Trophoblast cell (in vitro differentiated cells and primary cell): ENCODE results near the gene RBM18.

Experiments used
- DNase-seq, 2 donors: peaks; one replicate each; pipeline ENCODE4 v3.0.0-alpha.2; 2016
- H2AFZ ChIP-seq: 2 replicates; pipeline ENCODE4 v1.6.1; 2013; ENCODE audit warnings: low read length, moderate library complexity, mild to moderate bottlenecking; ENCODE audit not compliant: insufficient read depth, poor library complexity
- H2AK5ac ChIP-seq: 2 replicates; pipeline ENCODE4 v1.6.1; 2013; ENCODE audit warnings: mild to moderate bottlenecking, low read length
- H2BK120ac ChIP-seq: 2 replicates; pipeline ENCODE4 v1.6.1; 2013; ENCODE audit warnings: low read length, mild to moderate bottlenecking, moderate library complexity; ENCODE audit not compliant: insufficient read depth, poor library complexity
- H2BK12ac ChIP-seq: 2 replicates; pipeline ENCODE4 v1.6.1; 2013; ENCODE audit warnings: mild to moderate bottlenecking, low read length, moderate library complexity
- H2BK5ac ChIP-seq: 2 replicates; pipeline ENCODE4 v1.6.1; 2013; ENCODE audit warnings: low read length, low read depth, moderate library complexity, mild to moderate bottlenecking; ENCODE audit not compliant: poor library complexity
- H3K14ac ChIP-seq: 2 replicates; pipeline ENCODE4 v1.6.1; 2013; ENCODE audit warnings: mild to moderate bottlenecking, low read length
- H3K18ac ChIP-seq: 2 replicates; pipeline ENCODE4 v1.6.1; 2013; ENCODE audit warnings: mild to moderate bottlenecking, low read length
- H3K23ac ChIP-seq: 2 replicates; pipeline ENCODE4 v1.6.1; 2013; ENCODE audit warnings: low read length
- H3K27ac ChIP-seq: 2 replicates; pipeline ENCODE4 v1.5.1; 2013; ENCODE audit warnings: low read depth, mild to moderate bottlenecking, inconsistent platforms, low read length, moderate library complexity
- H3K27me3 ChIP-seq: 2 replicates; pipeline ENCODE4 v1.6.1; 2013; ENCODE audit warnings: inconsistent platforms, mild to moderate bottlenecking, low read length, moderate library complexity; ENCODE audit not compliant: insufficient read depth
- H3K36me3 ChIP-seq, 2 experiments: 1 replicate in 1 of 2; 2 replicates in 1 of 2; pipeline ENCODE4 v1.6.1; 2013; ENCODE audit warnings: low read length in 2 of 2, mild to moderate bottlenecking in 2 of 2, moderate library complexity in 1 of 2; ENCODE audit not compliant: insufficient read depth in 2 of 2, control insufficient read depth in 1 of 2
- H3K4ac ChIP-seq: 2 replicates; pipeline ENCODE4 v1.6.1; 2013; ENCODE audit warnings: low read depth, mild to moderate bottlenecking, low read length, moderate library complexity
- H3K4me1 ChIP-seq, 2 experiments: 1 replicate in 1 of 2; 2 replicates in 1 of 2; pipeline ENCODE4 v1.6.1; 2013; ENCODE audit warnings: low read length in 2 of 2, mild to moderate bottlenecking in 2 of 2, moderate library complexity in 1 of 2; ENCODE audit not compliant: insufficient read depth in 2 of 2, control insufficient read depth in 1 of 2
- H3K4me2 ChIP-seq: 2 replicates; pipeline ENCODE4 v1.6.1; 2013; ENCODE audit warnings: inconsistent platforms, mild to moderate bottlenecking, low read length, moderate library complexity
- H3K4me3 ChIP-seq: 2 replicates; pipeline ENCODE4 v1.5.1; 2013; ENCODE audit warnings: mild to moderate bottlenecking, low read depth, low read length, inconsistent platforms
- H3K79me1 ChIP-seq: one replicate; pipeline ENCODE4 v1.6.1; 2013; ENCODE audit warnings: low read length
- H3K79me2 ChIP-seq: 2 replicates; pipeline ENCODE4 v1.6.1; 2013; ENCODE audit warnings: low read length, mild to moderate bottlenecking; ENCODE audit not compliant: control insufficient read depth, insufficient read depth, poor library complexity
- H3K9ac ChIP-seq: 2 replicates; pipeline ENCODE4 v1.6.1; 2013; ENCODE audit warnings: mild to moderate bottlenecking, low read length
- H3K9me3 ChIP-seq: 2 replicates; pipeline ENCODE4 v1.6.1; 2013; ENCODE audit warnings: low read depth, mild to moderate bottlenecking, control low read depth, inconsistent platforms, low read length; ENCODE audit not compliant: insufficient read depth
- H4K12ac ChIP-seq: 2 replicates; pipeline ENCODE4 v1.6.1; 2013; ENCODE audit warnings: low read depth, mild to moderate bottlenecking, low read length, moderate library complexity
- H4K8ac ChIP-seq: 2 replicates; pipeline ENCODE4 v1.6.1; 2013; ENCODE audit warnings: low read depth, mild to moderate bottlenecking, low read length, moderate library complexity
- H4K91ac ChIP-seq: one replicate; pipeline ENCODE4 v1.6.1; 2013; ENCODE audit warnings: low read depth, mild to moderate bottlenecking, low read length, moderate library complexity
- WGBS: extraction: QIAGEN DNeasy Blood & Tissue Kit; methylation state at CpG from one replicate; pipeline ENCODE4 v1.1.7; 2013; ENCODE audit warnings: missing lambda C conversion rate; ENCODE audit not compliant: insufficient read length, insufficient coverage; ENCODE audit errors: extremely low coverage; 5-methylcytosine and 5-hydroxymethylcytosine counted together

The RBM18 gene

GRCh38 chr9:122277285-122277897 lies 12.8 kb upstream of the RBM18 start:
- Histone ChIP-seq H3K18ac (no peak overlapping the region), H4K91ac (no peak overlapping the region), H3K36me3 (peaks cover 6 to 11% of the 10 kb centered on the region in 2 experiments), H2BK120ac (no peak overlapping the region), H2BK5ac (no peak overlapping the region), H3K4me2 (no peak overlapping the region), H3K27ac (no peak overlapping the region), H4K8ac (no peak overlapping the region), H2AFZ (no peak overlapping the region), H3K79me1 (no peaks in the 10 kb centered on the region), H3K4ac (no peak overlapping the region), H3K27me3 (no peaks in the 10 kb centered on the region), H3K23ac (no peak overlapping the region), H3K4me3 (no peak overlapping the region), H3K4me1 (no peaks in the 10 kb centered on the region), H3K9ac (no peak overlapping the region), H3K9me3 (peaks cover 3% of the 10 kb centered on the region), H3K79me2 (no peaks in the 10 kb centered on the region), H4K12ac (no peak overlapping the region), H2BK12ac (no peak overlapping the region), H2AK5ac (no peak overlapping the region), H3K14ac (no peak overlapping the region)
- no CpG with 5 or more reads among the region's 10 CpGs for WGBS
- no peak for DNase-seq

- DNase-seq = no peak
- H3K4me1 ChIP-seq = no peaks in the 10 kb centered on the region
- no peak overlapping the region for H4K91ac ChIP-seq
- H3K14ac ChIP-seq = no peak overlapping the region
- no CpG with 5 or more reads among the region's 7 CpGs for WGBS
- H4K8ac ChIP-seq = no peak overlapping the region
- H4K12ac ChIP-seq = no peak overlapping the region
- no peak overlapping the region for H2AK5ac ChIP-seq
- H2AFZ ChIP-seq = no peak overlapping the region
- H2BK120ac ChIP-seq = no peak overlapping the region
- no peak overlapping the region for H3K9ac ChIP-seq
- no peak overlapping the region for H3K4me3 ChIP-seq
- H2BK12ac ChIP-seq = no peak overlapping the region
- no peaks in the 10 kb centered on the region for H3K79me2 ChIP-seq
- H3K18ac ChIP-seq = no peak overlapping the region
- H3K4me2 ChIP-seq = no peak overlapping the region
- no peaks in the 10 kb centered on the region for H3K27me3 ChIP-seq
- H3K23ac ChIP-seq = no peak overlapping the region
- no peak overlapping the region for H2BK5ac ChIP-seq
- peaks cover 3% of the 10 kb centered on the region for H3K9me3 ChIP-seq
- peaks cover 7 to 11% of the 10 kb centered on the region in 2 experiments for H3K36me3 ChIP-seq
- no peak overlapping the region for H3K4ac ChIP-seq
- no peaks in the 10 kb centered on the region for H3K79me1 ChIP-seq
- H3K27ac ChIP-seq = no peak overlapping the region
These were observed 11.5 kb upstream of the RBM18 start for GRCh38 chr9:122276096-122276495.

GRCh38 chr9:122274055-122274454 lies 9.4 kb upstream of the RBM18 start:
- no peaks in the 10 kb centered on the region for H3K79me2 ChIP-seq
- no peak overlapping the region for H3K23ac ChIP-seq
- no peak overlapping the region for H3K18ac ChIP-seq
- H2BK5ac ChIP-seq = no peak overlapping the region
- no peak overlapping the region for H2AK5ac ChIP-seq
- no peak overlapping the region for H2BK12ac ChIP-seq
- no peak overlapping the region for H4K91ac ChIP-seq
- H3K4me1 ChIP-seq = no peaks in the 10 kb centered on the region
- H4K8ac ChIP-seq = no peak overlapping the region
- no peak overlapping the region for H3K4me2 ChIP-seq
- H3K4me3 ChIP-seq = no peak overlapping the region
- no peak overlapping the region for H3K27ac ChIP-seq
- peaks cover 7 to 11% of the 10 kb centered on the region in 2 experiments for H3K36me3 ChIP-seq
- H2AFZ ChIP-seq = no peak overlapping the region
- H3K14ac ChIP-seq = no peak overlapping the region
- no peaks in the 10 kb centered on the region for H3K27me3 ChIP-seq
- H3K9ac ChIP-seq = no peak overlapping the region
- H2BK120ac ChIP-seq = no peak overlapping the region
- no peaks in the 10 kb centered on the region for H3K79me1 ChIP-seq
- DNase-seq = no peak
- WGBS = no CpG with 5 or more reads among the region's 2 CpGs
- H3K4ac ChIP-seq = no peak overlapping the region
- H4K12ac ChIP-seq = no peak overlapping the region
- peaks cover 3% of the 10 kb centered on the region for H3K9me3 ChIP-seq

GRCh38 chr9:122268041-122268814 lies 3.6 kb upstream of the RBM18 start:
- no peak overlapping the region for H3K4ac ChIP-seq
- no peak overlapping the region for H2BK5ac ChIP-seq
- no peak overlapping the region for H4K12ac ChIP-seq
- H3K27me3 ChIP-seq = no peaks in the 10 kb centered on the region
- H3K4me1 ChIP-seq = no peaks in the 10 kb centered on the region
- H3K36me3 ChIP-seq = peaks cover 3 to 4% of the 10 kb centered on the region in 2 experiments
- no peak overlapping the region for H3K27ac ChIP-seq
- no peak overlapping the region for H3K4me3 ChIP-seq
- H3K23ac ChIP-seq = no peak overlapping the region
- H3K4me2 ChIP-seq = no peak overlapping the region
- H2AK5ac ChIP-seq = no peak overlapping the region
- H2AFZ ChIP-seq = no peak overlapping the region
- H4K8ac ChIP-seq = no peak overlapping the region
- H3K79me1 ChIP-seq = peaks cover 10% of the 10 kb centered on the region
- WGBS = no CpG with 5 or more reads among the region's 6 CpGs
- H3K9ac ChIP-seq = no peak overlapping the region
- no peak overlapping the region for H3K14ac ChIP-seq
- no peak for DNase-seq
- no peaks in the 10 kb centered on the region for H3K9me3 ChIP-seq
- H4K91ac ChIP-seq = no peak overlapping the region
- H3K18ac ChIP-seq = no peak overlapping the region
- no peak overlapping the region for H2BK12ac ChIP-seq
- H2BK120ac ChIP-seq = no peak overlapping the region
- H3K79me2 ChIP-seq = peaks cover 3% of the 10 kb centered on the region
